GM18858 (cell line): ENCODE measurements around the gene FOLR2.
"Not testable (repeated sequence)": the region's sequence is repeated elsewhere in the genome, so short reads cannot be mapped to it uniquely, and the experiment has no call there.

Experiments used
- ATAC-seq: cut with Tn5 transposase; IDR thresholded peaks from one replicate; pipeline ENCODE4 v1.9.1; 2021; ENCODE audit not compliant: unreplicated experiment

The FOLR2 gene

GRCh38 chr11:72266960-72267359 lies 50.4 kb downstream of the FOLR2 start:
- ATAC-seq: not testable (repeated sequence)

- ATAC-seq: no peak
These were observed 51.5 kb downstream of the FOLR2 start for GRCh38 chr11:72267956-72268617.
